GM12873 (cell line): ENCODE results near the gene PDK2.
A peak's percentile ranks its signal among the peaks of the same experiment; 100 is the strongest.

ENCODE experiments used
- CTCF ChIP-seq: IDR thresholded peaks from 2 replicates; pipeline ENCODE4 v1.5.1; 2012; ENCODE audit warnings: low read depth, mild to moderate bottlenecking, moderate library complexity, low read length, control low read depth; ENCODE audit not compliant: insufficient read depth; ENCODE audit errors: missing control alignments

The PDK2 gene

GRCh38 chr17:50150354-50151040 lies 55.3 kb downstream of the PDK2 start, which contains the start of gene PPP1R9B:
Gene PPP1R9B, minus strand, starts transcription at chr17:50150677. Its CDS starts 164 bp downstream, at chr17:50150513.
- no peak for TF ChIP-seq CTCF

- peak; percentile 78 for TF ChIP-seq CTCF
Measured at GRCh38 chr17:50151041-50151936, 56.1 kb downstream of the PDK2 start.

GRCh38 chr17:50151937-50152547 lies 56.9 kb downstream of the PDK2 start:
- no peak for TF ChIP-seq CTCF

GRCh38 chr17:50152736-50153135 lies 57.6 kb downstream of the PDK2 start:
- TF ChIP-seq CTCF = no peak

- TF ChIP-seq CTCF = no peak
Measured at GRCh38 chr17:50153650-50154575, 58.8 kb downstream of the PDK2 start.

GRCh38 chr17:50154604-50155003 lies 59.5 kb downstream of the PDK2 start:
- TF ChIP-seq CTCF = no peak
